ENCODE data around the gene RWDD3. TPM values are rescaled to one million over a fixed set of nuclear protein-coding genes. Genes with fewer than 3 reads are reported as not detected.

Gene RWDD3
- total and polyA plus RNA-seq, 2 donors (not counting 1 experiment from before 2014, with no cell fraction given) = 19.9 to 21.9 TPM

DNA sequence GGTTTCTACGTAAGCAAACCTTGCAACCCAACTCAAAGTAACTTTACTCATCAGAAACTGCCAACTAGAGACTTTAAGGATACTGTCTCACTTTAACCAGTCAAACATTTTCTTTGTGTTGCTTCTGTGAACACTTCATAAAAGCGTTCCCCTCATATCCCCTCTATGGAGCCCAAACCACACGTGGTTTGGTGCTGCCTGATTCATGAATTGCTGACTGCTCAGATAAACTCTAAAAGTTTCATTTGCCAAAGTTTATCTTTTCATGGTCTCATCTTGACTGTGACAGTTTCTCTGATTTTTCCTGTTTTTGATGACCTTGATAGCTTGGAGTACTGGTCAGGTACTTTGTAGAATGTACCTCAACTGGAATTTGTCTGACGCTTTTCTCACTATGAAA, 14.6 kb upstream of the RWDD3 start:
- Mint-ChIP-seq H3K27me3 (peaks cover 31% of the 10 kb centered on the region), H3K4me1 (peaks cover 9% of the 10 kb centered on the region), H3K4me3 (no peak overlapping the region), H3K27ac (no peak overlapping the region), H3K9me3 (ENCODE audit: insufficient read depth) (no peaks in the 10 kb centered on the region)
- Histone ChIP-seq H2AFZ (ENCODE audit: insufficient read depth, low read depth, low read length, poor library complexity, severe bottlenecking) (no peak overlapping the region), H3K9me3 (ENCODE audit: control extremely low read depth in 1 of 3, control insufficient read depth in 2 of 3, insufficient read depth in 1 of 3, low read length in 2 of 3) (peaks cover 0 to 11% (median 3%) of the 10 kb centered on the region in 3 donors), H3K27ac (ENCODE audit: low read length in 2 of 2) (no peak overlapping the region), H3K79me2 (ENCODE audit: control insufficient read depth, insufficient read depth, low read length) (no peaks in the 10 kb centered on the region), H3K4me1 (ENCODE audit: control insufficient read depth in 2 of 2, insufficient read depth in 2 of 2, low read length in 2 of 2) (peaks cover 0 to 5% of the 10 kb centered on the region in 2 donors), H3K4me3 (ENCODE audit: control extremely low read depth in 1 of 5, extremely low read depth in 1 of 5, insufficient read depth in 1 of 5, low read depth in 2 of 5, low read length in 4 of 5) (no peak overlapping the region), H3K36me3 (replicated peaks in 1 of 2; ENCODE audit: control extremely low read depth in 1 of 2, control insufficient read depth in 1 of 2, extremely low read depth in 1 of 2, insufficient read depth in 2 of 2, low read length in 1 of 2) (no peaks in the 10 kb centered on the region), H3K27me3 (replicated peaks in 1 of 4; ENCODE audit: control extremely low read depth in 1 of 4, control insufficient read depth in 3 of 4, insufficient read depth in 4 of 4, low read length in 3 of 4) (peaks cover 0 to 5% (median 0%) of the 10 kb centered on the region in 4 experiments), H3K4me2 (replicated peaks; ENCODE audit: low read depth, low read length, poor library complexity, severe bottlenecking) (no peak overlapping the region), H3K9ac (ENCODE audit: low read length) (no peak overlapping the region), H4K20me1 (ENCODE audit: control insufficient read depth, insufficient read depth, low read length, poor library complexity, severe bottlenecking) (no peaks in the 10 kb centered on the region)
- ATAC-seq (ENCODE audit: low read depth) (no peak), DNase-seq (no peak)
- intact Hi-C loops (cut with micrococcal nuclease) = no loop called here
- TF ChIP-seq, protein P1, sequence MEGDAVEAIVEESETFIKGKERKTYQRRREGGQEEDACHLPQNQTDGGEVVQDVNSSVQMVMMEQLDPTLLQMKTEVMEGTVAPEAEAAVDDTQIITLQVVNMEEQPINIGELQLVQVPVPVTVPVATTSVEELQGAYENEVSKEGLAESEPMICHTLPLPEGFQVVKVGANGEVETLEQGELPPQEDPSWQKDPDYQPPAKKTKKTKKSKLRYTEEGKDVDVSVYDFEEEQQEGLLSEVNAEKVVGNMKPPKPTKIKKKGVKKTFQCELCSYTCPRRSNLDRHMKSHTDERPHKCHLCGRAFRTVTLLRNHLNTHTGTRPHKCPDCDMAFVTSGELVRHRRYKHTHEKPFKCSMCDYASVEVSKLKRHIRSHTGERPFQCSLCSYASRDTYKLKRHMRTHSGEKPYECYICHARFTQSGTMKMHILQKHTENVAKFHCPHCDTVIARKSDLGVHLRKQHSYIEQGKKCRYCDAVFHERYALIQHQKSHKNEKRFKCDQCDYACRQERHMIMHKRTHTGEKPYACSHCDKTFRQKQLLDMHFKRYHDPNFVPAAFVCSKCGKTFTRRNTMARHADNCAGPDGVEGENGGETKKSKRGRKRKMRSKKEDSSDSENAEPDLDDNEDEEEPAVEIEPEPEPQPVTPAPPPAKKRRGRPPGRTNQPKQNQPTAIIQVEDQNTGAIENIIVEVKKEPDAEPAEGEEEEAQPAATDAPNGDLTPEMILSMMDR (IDR thresholded peaks at IDR 0.05) = no peak
- CTCF ChIA-PET = no interaction called here
- WGBS (ENCODE audit: insufficient coverage) = 88% methylated on average over 2 of the region's 4 CpGs
- POLR2A ChIA-PET = no interaction called here

DNA sequence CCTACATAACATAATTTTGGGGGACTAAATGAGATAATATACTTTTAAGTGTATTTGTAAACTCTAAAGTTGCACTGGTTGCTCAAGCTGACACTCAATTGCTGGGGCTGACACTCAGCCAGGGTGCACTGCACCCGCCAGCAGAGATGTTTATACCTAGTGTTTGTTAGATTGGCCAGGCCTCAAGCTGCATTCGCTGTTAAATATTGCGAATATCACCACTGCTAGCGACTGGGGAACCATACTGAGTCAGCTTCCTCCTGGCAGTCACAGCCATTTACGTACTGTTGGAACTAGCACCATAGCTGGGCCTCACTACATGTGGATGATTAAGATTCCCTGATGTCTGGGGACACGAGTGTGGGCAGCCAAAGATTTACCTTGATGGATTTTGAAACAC, 12.7 kb upstream of the RWDD3 start:
- peaks cover 9% of the 10 kb centered on the region for H3K4me1 Mint-ChIP-seq

More for the DNA sequence above, 12.7 kb upstream of the RWDD3 start:
- Histone ChIP-seq H3K27me3 (replicated peaks in 1 of 4; ENCODE audit: control extremely low read depth in 1 of 4, control insufficient read depth in 3 of 4, insufficient read depth in 4 of 4, low read length in 3 of 4) (peaks cover 0 to 4% (median 0%) of the 10 kb centered on the region in 4 experiments), H3K9me3 (ENCODE audit: control extremely low read depth in 1 of 3, control insufficient read depth in 2 of 3, insufficient read depth in 1 of 3, low read length in 2 of 3) (peaks cover 0 to 6% (median 3%) of the 10 kb centered on the region in 3 donors), H4K20me1 (ENCODE audit: control insufficient read depth, insufficient read depth, low read length, poor library complexity, severe bottlenecking) (no peaks in the 10 kb centered on the region), H2AFZ (ENCODE audit: insufficient read depth, low read depth, low read length, poor library complexity, severe bottlenecking) (no peak overlapping the region), H3K79me2 (ENCODE audit: control insufficient read depth, insufficient read depth, low read length) (no peaks in the 10 kb centered on the region), H3K4me3 (ENCODE audit: control extremely low read depth in 1 of 5, extremely low read depth in 1 of 5, insufficient read depth in 1 of 5, low read depth in 2 of 5, low read length in 4 of 5) (no peak overlapping the region), H3K4me1 (ENCODE audit: control insufficient read depth in 2 of 2, insufficient read depth in 2 of 2, low read length in 2 of 2) (peaks cover 0 to 4% of the 10 kb centered on the region in 2 donors), H3K27ac (ENCODE audit: low read length in 2 of 2) (no peak overlapping the region), H3K36me3 (replicated peaks in 1 of 2; ENCODE audit: control extremely low read depth in 1 of 2, control insufficient read depth in 1 of 2, extremely low read depth in 1 of 2, insufficient read depth in 2 of 2, low read length in 1 of 2) (no peaks in the 10 kb centered on the region), H3K9ac (ENCODE audit: low read length) (no peak overlapping the region), H3K4me2 (replicated peaks; ENCODE audit: low read depth, low read length, poor library complexity, severe bottlenecking) (no peak overlapping the region)
- WGBS (ENCODE audit: insufficient coverage) = 84% methylated on average over 3 of the region's 6 CpGs
- ChIA-PET POLR2A (no interaction called here), CTCF (no interaction called here)
- Mint-ChIP-seq H3K9me3 (ENCODE audit: insufficient read depth) (no peaks in the 10 kb centered on the region), H3K27ac (no peak overlapping the region), H3K27me3 (peaks cover 26% of the 10 kb centered on the region), H3K4me3 (no peak overlapping the region)
- ATAC-seq (ENCODE audit: low read depth) = no peak
- no peak for TF ChIP-seq EZH2 (IDR thresholded peaks at IDR 0.05; ENCODE audit: borderline replicate concordance, insufficient read depth, low read depth, low read length, poor library complexity, severe bottlenecking)
- TF ChIP-seq, protein P1 (IDR thresholded peaks at IDR 0.05) = no peak
- no peak for DNase-seq
- intact Hi-C loops (cut with micrococcal nuclease) = no loop called here

Measured in B cell (primary cell).